ENCODE results near the gene MAP2K5. TPM values are rescaled to one million over a fixed set of nuclear protein-coding genes. Genes with fewer than 3 reads are reported as not detected.

MAP2K5 gene
- total RNA-seq, 2 donors from 2014 or later = 10.7 to 15.7 TPM

GRCh38 chr15:67509918-67510317 is 32.6 kb upstream of the MAP2K5 start:
- intact Hi-C loops (cut with DNase I) = no loop called here
- DNase-seq (ENCODE audit: low spot score) = no peak
- WGBS = 88% methylated on average over 4 of the region's 4 CpGs
- H3K36me3 ChIP-seq = peaks cover 0 to 2% of the 10 kb centered on the region in 2 donors
- TF ChIP-seq CTCF (IDR thresholded peaks at IDR 0.05) (no peak), POLR2AphosphoS5 (IDR thresholded peaks at IDR 0.05) (no peak), POLR2A (IDR thresholded peaks at IDR 0.05) (no peak)
- no peak overlapping the region for H3K27ac ChIP-seq
- no peak overlapping the region for H3K4me3 ChIP-seq
- no peaks in the 10 kb centered on the region for H3K4me1 ChIP-seq (replicated peaks)
- no peaks in the 10 kb centered on the region for H3K27me3 ChIP-seq (replicated peaks; ENCODE audit: insufficient read depth)
- no peaks in the 10 kb centered on the region for H3K9me3 ChIP-seq

GRCh38 chr15:67510597-67511190 is 31.8 kb upstream of the MAP2K5 start:
- WGBS = 88% methylated on average over 7 of the region's 7 CpGs
- Histone ChIP-seq H3K4me3 (no peak overlapping the region), H3K4me1 (replicated peaks) (no peaks in the 10 kb centered on the region), H3K27ac (no peak overlapping the region), H3K36me3 (peaks cover 0 to 2% of the 10 kb centered on the region in 2 donors), H3K9me3 (no peaks in the 10 kb centered on the region), H3K27me3 (replicated peaks; ENCODE audit: insufficient read depth) (no peaks in the 10 kb centered on the region)
- TF ChIP-seq CTCF (IDR thresholded peaks at IDR 0.05) (no peak), POLR2AphosphoS5 (IDR thresholded peaks at IDR 0.05) (no peak), POLR2A (IDR thresholded peaks at IDR 0.05) (no peak)
- DNase-seq (ENCODE audit: low spot score) = no peak
- intact Hi-C loops (cut with DNase I) = no loop called here

GRCh38 chr15:67511606-67512005 is 30.9 kb upstream of the MAP2K5 start:
- intact Hi-C loops (cut with DNase I) = no loop called here
- H3K36me3 ChIP-seq = peaks cover 0 to 2% of the 10 kb centered on the region in 2 donors
- no peaks in the 10 kb centered on the region for H3K27me3 ChIP-seq (replicated peaks; ENCODE audit: insufficient read depth)
- no peaks in the 10 kb centered on the region for H3K9me3 ChIP-seq
- H3K27ac ChIP-seq = no peak overlapping the region
- DNase-seq (ENCODE audit: low spot score) = no peak
- H3K4me3 ChIP-seq = no peak overlapping the region
- TF ChIP-seq CTCF (IDR thresholded peaks at IDR 0.05) (no peak), POLR2AphosphoS5 (IDR thresholded peaks at IDR 0.05) (no peak), POLR2A (IDR thresholded peaks at IDR 0.05) (no peak)
- no peaks in the 10 kb centered on the region for H3K4me1 ChIP-seq (replicated peaks)
- WGBS = 100% methylated on average over 3 of the region's 3 CpGs

GRCh38 chr15:67512140-67512539 is 30.4 kb upstream of the MAP2K5 start:
- Histone ChIP-seq H3K27me3 (replicated peaks; ENCODE audit: insufficient read depth) (no peaks in the 10 kb centered on the region), H3K9me3 (no peaks in the 10 kb centered on the region), H3K4me1 (replicated peaks) (no peaks in the 10 kb centered on the region), H3K4me3 (no peak overlapping the region), H3K27ac (no peak overlapping the region), H3K36me3 (peaks cover 0 to 2% of the 10 kb centered on the region in 2 donors)
- TF ChIP-seq POLR2AphosphoS5 (IDR thresholded peaks at IDR 0.05) (no peak), POLR2A (IDR thresholded peaks at IDR 0.05) (no peak), CTCF (IDR thresholded peaks at IDR 0.05) (no peak)
- WGBS = 16% methylated on average over 3 of the region's 3 CpGs
- intact Hi-C loops (cut with DNase I) = no loop called here
- DNase-seq (ENCODE audit: low spot score) = no peak
